CD4-positive, alpha-beta T cell treated with Interleukin-17A for 1 hour (primary cell): Measurements from ENCODE around the gene LEP.

Experiments
- DNase-seq: peaks from one replicate; pipeline ENCODE4 v3.0.0-alpha.2; 2020

Gene LEP

DNA sequence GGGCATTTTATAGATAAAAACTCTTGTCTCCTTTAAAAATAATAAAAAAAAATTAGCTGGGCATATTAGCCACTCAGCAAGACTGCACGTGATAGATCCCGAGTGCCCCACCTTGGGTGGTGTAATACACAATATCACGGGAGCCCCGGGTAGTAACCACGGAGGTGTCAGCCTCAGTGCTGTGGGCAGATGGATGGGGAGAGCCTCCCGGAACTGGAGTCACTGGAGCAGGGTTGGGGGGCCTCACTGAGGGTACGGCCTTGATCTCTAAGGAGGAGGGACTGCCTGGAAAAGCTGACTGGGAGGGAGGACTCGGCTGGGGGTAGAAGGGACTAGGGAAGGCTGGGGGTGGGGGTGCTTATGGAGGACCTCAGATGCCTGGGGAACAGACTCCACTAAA is 12.6 kb downstream of the LEP start:
- DNase-seq: no peak

DNA sequence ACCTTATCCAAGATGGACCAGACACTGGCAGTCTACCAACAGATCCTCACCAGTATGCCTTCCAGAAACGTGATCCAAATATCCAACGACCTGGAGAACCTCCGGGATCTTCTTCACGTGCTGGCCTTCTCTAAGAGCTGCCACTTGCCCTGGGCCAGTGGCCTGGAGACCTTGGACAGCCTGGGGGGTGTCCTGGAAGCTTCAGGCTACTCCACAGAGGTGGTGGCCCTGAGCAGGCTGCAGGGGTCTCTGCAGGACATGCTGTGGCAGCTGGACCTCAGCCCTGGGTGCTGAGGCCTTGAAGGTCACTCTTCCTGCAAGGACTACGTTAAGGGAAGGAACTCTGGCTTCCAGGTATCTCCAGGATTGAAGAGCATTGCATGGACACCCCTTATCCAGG is 13.4 kb downstream of the LEP start:
- DNase-seq: no peak

- no peak for DNase-seq
Measured at GRCh38 chr7:128255271-128255670, 14.2 kb downstream of the LEP start.

DNA sequence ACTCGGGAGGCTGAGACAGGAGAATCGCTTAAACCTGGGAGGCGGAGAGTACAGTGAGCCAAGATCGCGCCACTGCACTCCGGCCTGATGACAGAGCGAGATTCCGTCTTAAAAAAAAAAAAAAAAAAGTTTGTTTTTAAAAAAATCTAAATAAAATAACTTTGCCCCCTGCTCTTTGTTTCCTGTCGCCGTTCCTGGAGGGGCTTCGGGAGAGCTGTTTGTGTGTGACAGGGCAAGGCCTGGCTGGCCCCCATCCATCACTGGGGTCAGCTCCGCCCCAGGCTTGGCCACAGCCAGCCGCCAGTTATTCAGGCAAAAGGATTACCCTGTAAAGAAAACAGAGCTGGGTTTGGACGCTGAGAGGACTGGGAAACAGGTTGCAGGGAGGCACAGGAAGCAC is 16.4 kb downstream of the LEP start:
- no peak for DNase-seq

DNA sequence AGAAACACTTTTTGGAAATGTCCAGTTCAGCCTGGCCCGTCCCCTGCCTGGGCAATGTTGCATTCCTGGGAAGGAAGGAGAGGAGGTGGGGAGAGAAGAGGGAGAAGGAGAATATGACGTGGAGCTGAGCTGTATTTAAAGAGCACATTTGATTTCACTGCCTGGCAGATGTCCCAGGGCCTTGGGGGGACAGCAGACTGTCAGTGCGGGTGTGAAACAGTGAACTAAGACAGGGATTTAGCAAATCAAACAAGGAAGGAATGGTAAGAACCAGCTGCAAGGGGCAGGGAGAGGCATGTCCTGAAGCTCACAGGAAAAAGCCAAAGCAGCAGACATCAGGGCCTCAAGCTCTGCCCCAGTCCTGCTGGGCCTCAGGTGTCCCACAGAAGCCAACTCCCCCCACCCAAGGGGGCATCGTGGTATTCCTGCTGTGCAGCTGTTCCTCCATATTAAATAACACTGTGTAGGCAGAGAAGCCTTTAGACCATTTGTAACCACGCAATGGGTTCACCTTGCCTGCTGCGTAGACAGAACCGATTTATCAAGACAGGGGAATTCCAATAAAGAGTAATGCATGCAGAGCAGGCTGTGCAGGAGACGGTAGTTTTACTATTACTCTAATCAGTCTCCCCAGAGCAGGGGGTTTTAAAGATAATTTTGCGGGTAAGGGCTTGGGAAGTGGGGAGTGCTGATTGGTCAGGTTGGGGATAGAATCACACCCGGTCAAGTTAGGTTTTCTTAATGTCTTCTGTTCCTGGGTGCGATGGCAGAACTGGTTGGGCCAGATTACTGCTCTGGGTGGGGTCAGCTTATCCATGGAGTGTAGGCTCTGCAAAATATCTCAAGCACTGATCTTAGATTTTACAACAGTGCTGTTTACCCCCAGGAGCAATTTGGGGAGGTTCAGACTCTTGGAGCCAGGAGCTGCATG is 18.3 kb downstream of the LEP start:
- no peak for DNase-seq

DNA sequence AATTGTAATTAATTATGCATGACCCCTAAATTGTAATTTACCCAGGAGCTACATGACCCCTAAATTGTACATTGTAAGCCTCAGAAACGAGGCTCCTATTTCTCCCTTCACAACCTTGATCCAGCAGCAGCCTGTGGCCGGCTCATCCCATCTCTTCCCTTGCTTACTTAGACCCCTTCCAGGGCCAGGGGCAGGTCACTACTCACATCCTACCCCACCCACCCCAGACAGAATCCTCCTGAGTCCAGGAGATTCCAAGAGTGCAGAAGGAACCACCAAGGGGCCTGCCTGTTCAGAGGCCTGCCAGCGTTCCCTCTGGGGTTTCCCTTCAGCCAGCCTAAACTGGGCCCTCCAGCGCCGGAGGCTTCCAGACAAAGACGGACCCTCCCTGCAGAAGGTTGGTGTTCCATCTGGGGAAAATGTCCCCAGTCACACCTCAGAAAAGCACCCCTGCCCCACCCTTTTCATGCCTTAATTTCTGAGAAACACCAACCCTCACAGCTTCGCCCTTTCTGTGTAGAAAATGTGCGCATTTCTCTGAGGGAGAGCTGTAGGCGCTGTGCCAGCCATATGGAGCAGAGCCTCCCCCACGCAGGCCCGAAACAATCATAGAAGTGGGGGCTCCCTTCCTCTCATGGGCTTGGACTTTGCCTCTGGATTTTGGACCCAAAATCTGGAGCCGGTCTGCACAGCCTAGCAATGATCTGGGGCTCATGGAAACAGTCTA is 19.2 kb downstream of the LEP start:
- DNase-seq: no peak

- no peak for DNase-seq
Measured at GRCh38 chr7:128262273-128263028, 21.4 kb downstream of the LEP start.

- DNase-seq: no peak
Measured at GRCh38 chr7:128263420-128263819, 22.3 kb downstream of the LEP start.

GRCh38 chr7:128264477-128264876 is 23.4 kb downstream of the LEP start:
- no peak for DNase-seq

DNA sequence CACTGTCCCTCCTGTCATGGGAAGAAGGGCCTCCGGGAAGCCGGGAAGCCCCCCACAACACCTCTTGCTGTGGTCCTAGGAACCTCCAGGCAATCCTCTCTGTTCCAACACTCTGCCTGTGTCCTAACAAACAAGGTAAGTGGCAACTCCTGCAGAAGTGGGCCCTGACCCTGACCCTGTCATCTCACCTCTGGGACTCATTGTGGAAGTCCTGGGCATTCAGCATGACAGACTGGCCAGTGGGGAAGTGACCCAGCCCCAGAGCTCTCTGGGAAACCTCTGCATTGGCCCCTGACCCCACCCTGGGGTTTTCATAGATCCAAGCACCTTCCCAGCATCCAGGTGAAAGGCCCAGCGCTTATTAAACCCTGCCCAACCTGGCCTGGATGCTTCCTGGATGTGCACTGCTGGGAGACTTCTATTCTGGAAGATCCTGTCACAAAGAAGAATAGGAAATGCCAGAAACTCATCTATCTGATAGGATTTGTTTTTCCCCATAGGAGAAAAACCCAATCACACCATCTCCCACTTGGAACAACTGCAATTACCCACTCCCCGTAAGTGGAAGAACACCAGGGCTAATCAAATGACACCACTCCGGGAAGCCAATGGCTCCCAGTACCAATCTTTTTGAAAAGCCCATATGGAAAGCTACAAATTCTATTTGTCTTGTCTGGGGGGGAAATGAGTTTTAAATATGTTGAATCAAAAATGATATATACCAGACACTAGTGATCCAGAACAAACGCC is 24.3 kb downstream of the LEP start:
- no peak for DNase-seq

DNA sequence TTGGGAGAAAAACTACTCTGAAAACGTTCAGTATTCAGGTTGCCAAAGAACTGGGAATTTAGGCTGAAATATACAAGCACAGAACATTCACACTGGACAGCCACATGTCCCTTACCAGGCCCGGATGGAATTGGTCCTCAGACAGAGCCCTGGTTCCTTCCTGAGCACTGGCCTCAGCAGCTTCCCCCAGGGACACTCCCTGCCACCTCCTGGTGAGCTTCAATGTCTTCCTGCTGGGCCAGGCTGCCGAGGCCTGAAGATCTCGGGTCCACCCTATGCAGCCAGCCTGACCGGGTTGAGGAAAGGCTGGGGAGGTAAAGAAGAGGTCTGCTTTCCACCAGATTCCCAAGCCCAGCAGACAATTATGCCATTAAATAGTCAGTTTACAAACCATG is 24.8 kb downstream of the LEP start:
- DNase-seq: no peak

DNA sequence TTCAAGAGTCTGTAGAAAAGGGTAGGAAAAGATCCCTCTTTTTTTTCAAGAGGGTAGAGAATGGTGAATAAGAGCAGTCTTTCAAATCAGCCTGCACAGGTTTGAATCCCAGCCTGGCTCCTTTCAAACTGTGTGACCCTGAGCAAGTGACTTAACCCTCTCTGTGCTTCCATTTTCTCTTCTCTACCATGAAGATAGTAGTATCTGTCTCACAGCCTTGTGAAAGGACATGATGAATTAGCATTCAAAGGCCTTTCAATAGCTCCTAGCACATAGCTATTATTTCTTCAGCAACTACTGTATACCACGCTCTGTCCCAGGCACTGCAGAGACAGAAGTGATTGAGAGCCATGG is 25.4 kb downstream of the LEP start:
- no peak for DNase-seq

DNA sequence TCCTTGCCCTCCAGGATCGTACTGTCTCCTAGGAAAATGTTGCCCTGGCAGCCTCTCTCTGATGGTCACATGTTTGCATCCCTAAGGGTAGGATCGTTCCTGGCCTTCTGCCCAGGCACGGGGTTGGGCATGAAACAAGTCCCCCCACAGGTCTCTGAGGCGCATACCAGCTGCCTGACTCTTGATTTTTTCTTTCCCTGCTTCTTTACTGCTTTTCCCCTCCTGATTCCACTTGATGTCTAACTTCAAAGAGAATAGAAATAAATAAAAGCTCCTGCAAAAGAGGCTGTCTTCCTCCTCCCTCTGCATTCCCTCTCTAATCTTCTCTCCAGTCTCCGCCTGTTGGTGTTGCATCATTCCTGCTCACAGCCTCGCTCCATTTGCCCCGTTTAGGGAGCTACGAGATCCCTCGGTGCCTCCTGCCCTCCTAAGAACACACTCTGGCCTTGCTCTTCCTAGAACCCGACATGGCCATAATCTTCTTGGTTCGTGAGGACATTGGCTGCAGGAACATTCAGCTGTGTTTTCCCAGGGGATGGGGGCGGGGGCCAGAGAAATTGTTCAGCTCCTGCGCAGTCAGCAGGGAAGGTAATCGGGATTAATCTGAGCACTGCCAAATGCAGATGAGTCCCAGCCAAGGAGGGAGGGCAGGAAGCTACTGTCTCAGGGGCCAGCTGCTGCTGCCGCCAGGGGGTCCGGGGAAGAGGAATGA is 26.0 kb downstream of the LEP start:
- DNase-seq: no peak

DNA sequence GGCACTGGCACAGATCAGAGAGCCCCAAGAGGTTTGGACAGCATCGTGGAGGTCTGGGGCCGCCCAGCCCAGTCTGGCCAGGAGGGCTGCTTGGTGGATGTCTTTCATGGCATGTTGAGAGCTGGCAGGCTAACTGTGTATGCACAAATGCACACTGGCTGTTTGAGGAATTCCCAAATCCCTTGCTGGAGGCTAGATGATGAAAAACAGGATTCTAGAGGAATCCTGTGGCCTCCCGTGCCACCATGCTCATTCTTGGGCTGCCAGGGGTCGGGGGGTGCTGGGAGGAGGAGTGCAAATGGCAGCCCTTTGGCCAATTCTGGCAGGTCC is 26.5 kb downstream of the LEP start:
- no peak for DNase-seq

GRCh38 chr7:128268233-128268632 is 27.2 kb downstream of the LEP start:
- DNase-seq: no peak

- no peak for DNase-seq
Measured at GRCh38 chr7:128270826-128271272, 29.8 kb downstream of the LEP start.

DNA sequence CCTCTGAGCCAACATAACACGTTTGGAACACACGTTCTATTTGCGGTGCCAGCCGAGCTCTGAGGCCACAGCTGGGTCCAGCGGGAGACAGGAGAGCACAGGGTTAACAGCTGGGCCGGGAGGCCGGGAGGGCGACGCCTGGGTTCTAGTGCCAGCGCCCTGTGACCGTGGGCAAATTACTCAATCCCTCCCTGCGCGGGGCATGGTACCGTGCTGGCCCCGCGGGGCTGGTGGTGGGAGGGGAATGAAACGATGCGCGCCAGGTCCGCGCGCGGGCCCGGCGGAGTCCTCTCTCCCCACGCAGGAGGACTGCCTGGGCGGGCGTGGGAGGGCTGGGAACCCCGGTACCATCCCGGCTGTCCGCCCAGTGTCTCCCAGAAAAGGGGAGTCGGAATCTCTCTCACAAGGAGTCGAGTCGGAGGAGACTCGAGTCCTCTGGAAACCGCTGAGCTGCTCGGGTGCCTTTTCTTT is 30.4 kb downstream of the LEP start:
- no peak for DNase-seq

- DNase-seq: no peak
Measured at GRCh38 chr7:128271942-128272481, 30.9 kb downstream of the LEP start.

DNA sequence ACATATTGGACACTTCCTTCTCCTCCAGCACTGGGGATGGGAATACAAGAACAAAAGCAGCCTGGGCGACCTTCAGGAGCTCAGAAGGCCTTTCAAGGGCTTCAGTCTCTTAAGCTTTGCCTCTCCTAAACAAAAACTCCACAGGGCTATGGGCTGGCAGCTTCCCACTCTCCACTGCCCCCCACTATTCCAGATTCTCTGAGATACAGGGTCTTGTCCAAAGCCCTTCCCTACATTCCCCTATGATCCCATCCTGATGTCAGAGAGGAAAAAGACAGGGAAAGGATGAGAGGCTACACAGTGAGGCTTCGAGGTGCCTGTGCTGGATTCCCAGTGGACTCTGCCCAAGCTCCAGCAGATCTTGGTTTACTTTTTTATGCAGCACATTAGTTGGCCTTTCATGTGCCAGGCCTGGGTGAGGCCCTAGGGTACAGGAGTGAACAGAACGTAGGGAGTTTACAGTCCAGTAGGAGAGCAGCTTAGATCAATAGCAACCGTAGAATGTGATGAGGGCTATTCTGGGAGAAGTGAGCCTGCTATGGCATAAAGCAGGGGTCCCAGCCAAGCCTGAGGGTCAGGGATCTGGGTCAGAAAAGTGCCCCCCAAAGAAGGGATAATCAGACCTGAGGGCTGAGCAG is 33.3 kb downstream of the LEP start:
- no peak for DNase-seq

GRCh38 chr7:128274884-128275603 is 34.0 kb downstream of the LEP start:
- no peak for DNase-seq

GRCh38 chr7:128275681-128276080 is 34.6 kb downstream of the LEP start:
- no peak for DNase-seq
